Stimulated activated CD8-positive, alpha-beta memory T cell treated with anti-CD3 and anti-CD28 coated beads, Interleukin-15, amount 100 ng/mL, for 24 hours (primary cell): ENCODE data around the gene CDC45.

Experiments
- DNase-seq: peaks from one replicate; pipeline ENCODE4 v3.0.0-alpha.2; 2020; ENCODE audit warnings: low read depth

Gene CDC45

GRCh38 chr22:19565382-19566278, 85.9 kb downstream of the CDC45 start:
- no peak for DNase-seq

- no peak for DNase-seq
These were observed 86.8 kb downstream of the CDC45 start for GRCh38 chr22:19566279-19567156.

GRCh38 chr22:19567157-19568009, 87.7 kb downstream of the CDC45 start:
- DNase-seq: no peak

GRCh38 chr22:19568337-19569275, 88.9 kb downstream of the CDC45 start:
- no peak for DNase-seq

- no peak for DNase-seq
These were observed 89.5 kb downstream of the CDC45 start for GRCh38 chr22:19569276-19569640.

- DNase-seq: no peak
These were observed 90.3 kb downstream of the CDC45 start for GRCh38 chr22:19569976-19570375.
